ENCODE measurements around the gene FAAP20.

The FAAP20 gene

GRCh38 chr1:2194319-2194897, at the start of gene FAAP20:
FAAP20 (minus strand) TSS chr1:2194772; CDS start chr1:2194749, 23 bp downstream.
- Histone ChIP-seq H3K9ac (ENCODE audit: low read depth, low read length) (peak within 1 kb of the TSS; percentile 73), H3K27me3 (ENCODE audit: control insufficient read depth, insufficient read depth, low read length) (no peaks in the 10 kb centered on the region)

GRCh38 chr1:2242814-2243725, 48.5 kb upstream of the FAAP20 start:
- Histone ChIP-seq H3K9ac (ENCODE audit: low read depth, low read length) (no peak overlapping the region), H3K9me3 (ENCODE audit: control insufficient read depth, insufficient read depth, low read length) (no peaks in the 10 kb centered on the region)

More at GRCh38 chr1:2194319-2194897, at the start of gene FAAP20:
- Histone ChIP-seq H3K4me1 (ENCODE audit: control insufficient read depth, insufficient read depth, low read length) (no peaks in the 10 kb centered on the region), H3K9me3 (ENCODE audit: control insufficient read depth, insufficient read depth, low read length) (no peaks in the 10 kb centered on the region), H3K4me3 (ENCODE audit: low read depth, low read length) (peak within 1 kb of the TSS; percentile 77), H3K36me3 (ENCODE audit: control insufficient read depth, insufficient read depth, low read length) (peaks cover 12% of the 10 kb centered on the region)

GRCh38 chr1:2241820-2242219, 47.2 kb upstream of the FAAP20 start:
- Histone ChIP-seq H3K4me1 (ENCODE audit: control insufficient read depth, insufficient read depth, low read length) (peaks cover 3% of the 10 kb centered on the region), H3K36me3 (ENCODE audit: control insufficient read depth, insufficient read depth, low read length) (peaks cover 6% of the 10 kb centered on the region), H3K4me3 (ENCODE audit: low read depth, low read length) (no peak overlapping the region), H3K9me3 (ENCODE audit: control insufficient read depth, insufficient read depth, low read length) (no peaks in the 10 kb centered on the region), H3K9ac (ENCODE audit: low read depth, low read length) (no peak overlapping the region), H3K27me3 (ENCODE audit: control insufficient read depth, insufficient read depth, low read length) (no peaks in the 10 kb centered on the region)

More at GRCh38 chr1:2242814-2243725, 48.5 kb upstream of the FAAP20 start:
- Histone ChIP-seq H3K27me3 (ENCODE audit: control insufficient read depth, insufficient read depth, low read length) (no peaks in the 10 kb centered on the region), H3K4me3 (ENCODE audit: low read depth, low read length) (no peak overlapping the region), H3K4me1 (ENCODE audit: control insufficient read depth, insufficient read depth, low read length) (peaks cover 10% of the 10 kb centered on the region), H3K36me3 (ENCODE audit: control insufficient read depth, insufficient read depth, low read length) (no peaks in the 10 kb centered on the region)

GRCh38 chr1:2240270-2241156, 45.9 kb upstream of the FAAP20 start:
- Histone ChIP-seq H3K9ac (ENCODE audit: low read depth, low read length) (no peak overlapping the region), H3K4me1 (ENCODE audit: control insufficient read depth, insufficient read depth, low read length) (no peaks in the 10 kb centered on the region), H3K9me3 (ENCODE audit: control insufficient read depth, insufficient read depth, low read length) (no peaks in the 10 kb centered on the region), H3K36me3 (ENCODE audit: control insufficient read depth, insufficient read depth, low read length) (peaks cover 8% of the 10 kb centered on the region), H3K27me3 (ENCODE audit: control insufficient read depth, insufficient read depth, low read length) (no peaks in the 10 kb centered on the region), H3K4me3 (ENCODE audit: low read depth, low read length) (no peak overlapping the region)

- H3K4me3 ChIP-seq (ENCODE audit: low read depth, low read length) = no peak overlapping the region
- no peaks in the 10 kb centered on the region for H3K4me1 ChIP-seq (ENCODE audit: control insufficient read depth, insufficient read depth, low read length)
- H3K9ac ChIP-seq (ENCODE audit: low read depth, low read length) = no peak overlapping the region
- no peaks in the 10 kb centered on the region for H3K9me3 ChIP-seq (ENCODE audit: control insufficient read depth, insufficient read depth, low read length)
- no peaks in the 10 kb centered on the region for H3K27me3 ChIP-seq (ENCODE audit: control insufficient read depth, insufficient read depth, low read length)
- peaks cover 8% of the 10 kb centered on the region for H3K36me3 ChIP-seq (ENCODE audit: control insufficient read depth, insufficient read depth, low read length)
These were observed 44.9 kb upstream of the FAAP20 start for GRCh38 chr1:2239384-2239985.

- H3K27me3 ChIP-seq (ENCODE audit: control insufficient read depth, insufficient read depth, low read length) = no peaks in the 10 kb centered on the region
- H3K4me1 ChIP-seq (ENCODE audit: control insufficient read depth, insufficient read depth, low read length) = no peaks in the 10 kb centered on the region
- no peak overlapping the region for H3K4me3 ChIP-seq (ENCODE audit: low read depth, low read length)
- peaks cover 8% of the 10 kb centered on the region for H3K36me3 ChIP-seq (ENCODE audit: control insufficient read depth, insufficient read depth, low read length)
- H3K9ac ChIP-seq (ENCODE audit: low read depth, low read length) = no peak overlapping the region
- no peaks in the 10 kb centered on the region for H3K9me3 ChIP-seq (ENCODE audit: control insufficient read depth, insufficient read depth, low read length)
These were observed 44.4 kb upstream of the FAAP20 start for GRCh38 chr1:2239013-2239370.

GRCh38 chr1:2238361-2239012, 43.9 kb upstream of the FAAP20 start:
- H3K27me3 ChIP-seq (ENCODE audit: control insufficient read depth, insufficient read depth, low read length) = no peaks in the 10 kb centered on the region
- H3K36me3 ChIP-seq (ENCODE audit: control insufficient read depth, insufficient read depth, low read length) = peaks cover 8% of the 10 kb centered on the region
- H3K4me3 ChIP-seq (ENCODE audit: low read depth, low read length) = no peak overlapping the region
- H3K9me3 ChIP-seq (ENCODE audit: control insufficient read depth, insufficient read depth, low read length) = no peaks in the 10 kb centered on the region
- H3K4me1 ChIP-seq (ENCODE audit: control insufficient read depth, insufficient read depth, low read length) = no peaks in the 10 kb centered on the region
- peak overlapping the region; percentile 37 for H3K9ac ChIP-seq (ENCODE audit: low read depth, low read length)

GRCh38 chr1:2237773-2238172, 43.2 kb upstream of the FAAP20 start:
- no peak overlapping the region for H3K9ac ChIP-seq (ENCODE audit: low read depth, low read length)
- H3K36me3 ChIP-seq (ENCODE audit: control insufficient read depth, insufficient read depth, low read length) = peaks cover 8% of the 10 kb centered on the region
- no peaks in the 10 kb centered on the region for H3K9me3 ChIP-seq (ENCODE audit: control insufficient read depth, insufficient read depth, low read length)
- no peaks in the 10 kb centered on the region for H3K4me1 ChIP-seq (ENCODE audit: control insufficient read depth, insufficient read depth, low read length)
- no peaks in the 10 kb centered on the region for H3K27me3 ChIP-seq (ENCODE audit: control insufficient read depth, insufficient read depth, low read length)
- H3K4me3 ChIP-seq (ENCODE audit: low read depth, low read length) = no peak overlapping the region

- Histone ChIP-seq H3K4me3 (ENCODE audit: low read depth, low read length) (no peak overlapping the region), H3K4me1 (ENCODE audit: control insufficient read depth, insufficient read depth, low read length) (no peaks in the 10 kb centered on the region), H3K9me3 (ENCODE audit: control insufficient read depth, insufficient read depth, low read length) (no peaks in the 10 kb centered on the region), H3K9ac (ENCODE audit: low read depth, low read length) (no peak overlapping the region), H3K36me3 (ENCODE audit: control insufficient read depth, insufficient read depth, low read length) (peaks cover 8% of the 10 kb centered on the region), H3K27me3 (ENCODE audit: control insufficient read depth, insufficient read depth, low read length) (no peaks in the 10 kb centered on the region)
These were observed 42.4 kb upstream of the FAAP20 start for GRCh38 chr1:2236695-2237677.

GRCh38 chr1:2235300-2235998, 40.9 kb upstream of the FAAP20 start:
- no peaks in the 10 kb centered on the region for H3K9me3 ChIP-seq (ENCODE audit: control insufficient read depth, insufficient read depth, low read length)
- H3K4me3 ChIP-seq (ENCODE audit: low read depth, low read length) = no peak overlapping the region
- peaks cover 8% of the 10 kb centered on the region for H3K36me3 ChIP-seq (ENCODE audit: control insufficient read depth, insufficient read depth, low read length)
- peaks cover 6% of the 10 kb centered on the region for H3K4me1 ChIP-seq (ENCODE audit: control insufficient read depth, insufficient read depth, low read length)
- no peaks in the 10 kb centered on the region for H3K27me3 ChIP-seq (ENCODE audit: control insufficient read depth, insufficient read depth, low read length)
- H3K9ac ChIP-seq (ENCODE audit: low read depth, low read length) = no peak overlapping the region
